A549 (cell line): ENCODE measurements around the gene HMGN4.

Experiments used
- CEBPB ChIP-seq, 2 experiments: fragments of >200 bp in 1 of 2; sonication (Bioruptor Twin) in 1 of 2; formaldehyde crosslinking in 1 of 2; IDR thresholded peaks; 2 replicates each; pipeline ENCODE4 v1.6.1; 2012 to 2016
- CHD2 ChIP-seq: fragments of 150-350 bp; IDR thresholded peaks from 2 replicates; pipeline ENCODE4 v1.6.1; 2014; ENCODE audit warnings: low read length; ENCODE audit not compliant: partially characterized antibody
- ESRRA ChIP-seq: fragments of 150-350 bp; IDR thresholded peaks from 2 replicates; pipeline ENCODE4 v1.6.1; 2014; ENCODE audit warnings: mild to moderate bottlenecking, low read length, borderline replicate concordance
- FOSL2 ChIP-seq, 2 experiments: fragments of 450-650 bp in 1 of 2; fragments of >200 bp in 1 of 2; sonication (Bioruptor Twin) in 1 of 2; formaldehyde crosslinking; IDR thresholded peaks; 2 replicates each; pipeline versions ENCODE4 v1.5.0 to v1.6.1; 2016 to 2020; ENCODE audit warnings: mild to moderate bottlenecking in 1 of 2, moderate library complexity in 1 of 2
- JUN ChIP-seq, 2 experiments: fragments of >200 bp; sonication (Bioruptor Twin); formaldehyde crosslinking; IDR thresholded peaks; 2 replicates in 1 of 2; 3 replicates in 1 of 2; pipeline ENCODE4 v1.6.1; 2016 to 2017
- KDM1A ChIP-seq: fragments of 200-600 bp; sonication (generic); IDR thresholded peaks from 2 replicates; pipeline ENCODE4 v1.6.1; 2016; ENCODE audit warnings: low read depth, mild to moderate bottlenecking
- MAFK ChIP-seq: fragments of 450-650 bp; IDR thresholded peaks from 2 replicates; pipeline ENCODE4 v1.6.1; 2014; ENCODE audit not compliant: partially characterized antibody
- NR3C1 ChIP-seq: fragments of >200 bp; sonication (Bioruptor Twin); formaldehyde crosslinking; IDR thresholded peaks from 3 replicates; pipeline ENCODE4 v1.6.1; 2017
- POLR2A ChIP-seq: IDR thresholded peaks from 2 replicates; pipeline ENCODE4 v1.6.1; 2012; ENCODE audit warnings: mild to moderate bottlenecking, low read length
- RFX5 ChIP-seq: fragments of 450-650 bp; IDR thresholded peaks from 2 replicates; pipeline ENCODE4 v1.7.1; 2014; ENCODE audit warnings: antibody characterized with exemption, mild to moderate bottlenecking, moderate library complexity
- TF ChIP-seq, protein P1 (sequence below): fragments of >200 bp; sonication (Bioruptor Twin); formaldehyde crosslinking; IDR thresholded peaks from 3 replicates; pipeline ENCODE4 v1.5.1; 2016

DNA sequence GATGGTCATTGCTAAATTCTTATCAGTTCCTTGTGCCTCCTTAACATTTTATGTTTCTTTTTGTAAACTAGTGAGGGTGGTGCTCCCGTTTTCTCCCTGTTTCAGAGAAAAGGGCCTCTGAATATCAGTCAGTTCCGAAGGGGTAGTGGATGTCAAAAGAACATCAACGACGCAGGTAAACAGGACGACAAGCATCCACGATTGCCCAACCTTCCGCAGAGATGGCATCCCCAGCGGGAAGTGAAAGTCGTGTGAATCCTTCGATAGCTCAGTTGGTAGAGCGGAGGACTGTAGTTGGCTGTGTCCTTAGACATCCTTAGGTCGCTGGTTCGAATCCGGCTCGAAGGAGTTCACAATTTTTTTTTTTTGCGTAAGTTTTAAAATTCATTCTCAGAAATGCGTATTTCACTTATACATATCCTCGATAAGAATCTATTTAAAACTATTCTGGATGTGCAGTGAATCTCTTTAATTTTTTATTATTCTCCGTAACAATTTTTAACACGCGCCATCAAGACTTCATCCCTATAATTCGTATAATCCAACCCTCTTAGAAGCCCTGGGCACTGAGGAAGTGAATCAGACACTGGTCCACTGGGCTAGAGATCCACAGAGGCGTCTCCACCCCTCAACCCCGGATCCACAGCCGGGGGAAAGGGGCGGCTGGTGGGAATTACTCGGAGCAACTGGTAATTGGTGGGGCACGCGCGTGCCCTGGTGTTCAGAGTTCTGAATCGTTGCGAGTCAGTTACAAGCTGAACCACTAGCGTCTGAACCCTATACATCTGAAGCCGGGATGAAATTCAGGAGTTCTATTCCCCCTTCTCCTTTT is 30.7 kb downstream of the HMGN4 start:
- TF ChIP-seq, protein P1, sequence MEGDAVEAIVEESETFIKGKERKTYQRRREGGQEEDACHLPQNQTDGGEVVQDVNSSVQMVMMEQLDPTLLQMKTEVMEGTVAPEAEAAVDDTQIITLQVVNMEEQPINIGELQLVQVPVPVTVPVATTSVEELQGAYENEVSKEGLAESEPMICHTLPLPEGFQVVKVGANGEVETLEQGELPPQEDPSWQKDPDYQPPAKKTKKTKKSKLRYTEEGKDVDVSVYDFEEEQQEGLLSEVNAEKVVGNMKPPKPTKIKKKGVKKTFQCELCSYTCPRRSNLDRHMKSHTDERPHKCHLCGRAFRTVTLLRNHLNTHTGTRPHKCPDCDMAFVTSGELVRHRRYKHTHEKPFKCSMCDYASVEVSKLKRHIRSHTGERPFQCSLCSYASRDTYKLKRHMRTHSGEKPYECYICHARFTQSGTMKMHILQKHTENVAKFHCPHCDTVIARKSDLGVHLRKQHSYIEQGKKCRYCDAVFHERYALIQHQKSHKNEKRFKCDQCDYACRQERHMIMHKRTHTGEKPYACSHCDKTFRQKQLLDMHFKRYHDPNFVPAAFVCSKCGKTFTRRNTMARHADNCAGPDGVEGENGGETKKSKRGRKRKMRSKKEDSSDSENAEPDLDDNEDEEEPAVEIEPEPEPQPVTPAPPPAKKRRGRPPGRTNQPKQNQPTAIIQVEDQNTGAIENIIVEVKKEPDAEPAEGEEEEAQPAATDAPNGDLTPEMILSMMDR = peak; percentile 41
- TF ChIP-seq RFX5 (no peak), FOSL2 (IDR thresholded peaks at IDR 0.05) (no peak), FOSL2 (CRISPR knock-in tag; IDR thresholded peaks at IDR 0.05) (no peak), JUN (IDR thresholded peaks at IDR 0.05) (no peak), ESRRA (no peak), NR3C1 (no peak), CEBPB (IDR thresholded peaks at IDR 0.05) (peak; percentile 83 to 95), POLR2A (no peak), KDM1A (no peak), MAFK (no peak), CHD2 (no peak)
